ENCODE data around the gene ZNF644.
"Not testable (repeated sequence)": the region's sequence is repeated elsewhere in the genome, so short reads cannot be mapped to it uniquely, and the experiment has no call there.

Gene ZNF644

DNA sequence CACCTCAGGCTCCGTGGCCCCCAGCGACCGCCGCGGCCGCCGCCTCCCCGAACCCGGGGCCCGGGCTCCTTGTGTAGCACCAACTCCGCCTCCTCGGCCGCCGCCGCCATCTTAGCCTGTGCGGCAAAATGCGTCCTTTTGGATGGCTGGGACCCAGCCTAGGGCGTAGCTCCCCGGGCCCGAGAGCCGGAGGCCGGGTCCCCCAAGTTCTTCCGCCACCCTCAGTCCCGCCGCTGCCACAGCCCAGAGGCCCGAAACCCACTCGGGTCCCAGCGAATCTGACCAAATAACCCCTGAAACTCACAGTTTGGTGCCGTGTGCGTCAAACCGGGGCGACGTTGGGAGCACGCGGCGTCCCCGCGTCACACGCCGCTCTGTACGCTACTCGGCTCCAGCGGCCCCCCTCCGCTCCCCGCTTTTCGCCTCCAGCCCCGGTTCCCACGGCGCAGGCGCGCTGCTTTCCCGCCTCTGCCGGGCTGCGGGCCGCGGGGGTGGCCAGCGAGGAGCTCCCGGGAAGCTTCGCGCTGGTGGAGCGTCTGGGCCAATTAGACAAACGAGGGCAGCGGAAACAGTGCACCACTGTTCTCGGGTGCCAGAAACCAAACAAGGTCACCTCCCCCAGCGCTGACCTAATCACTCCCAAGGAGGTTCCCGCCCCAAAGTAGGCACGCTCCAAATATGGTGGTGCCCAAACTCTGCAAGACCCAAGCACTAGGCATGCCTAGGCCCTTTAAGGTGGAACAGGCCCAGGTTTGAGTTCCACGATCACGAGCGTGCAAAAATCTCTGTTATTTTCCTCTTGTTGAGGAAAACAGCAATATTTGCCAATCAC, at the start of gene ZNF644:
Gene ZNF644 (minus strand): TSS at position 350 of the 832 bp plus-strand sequence. CDS start 39,682 bp downstream, outside the sequence.
- DNase-seq = peak; percentile 73

DNA sequence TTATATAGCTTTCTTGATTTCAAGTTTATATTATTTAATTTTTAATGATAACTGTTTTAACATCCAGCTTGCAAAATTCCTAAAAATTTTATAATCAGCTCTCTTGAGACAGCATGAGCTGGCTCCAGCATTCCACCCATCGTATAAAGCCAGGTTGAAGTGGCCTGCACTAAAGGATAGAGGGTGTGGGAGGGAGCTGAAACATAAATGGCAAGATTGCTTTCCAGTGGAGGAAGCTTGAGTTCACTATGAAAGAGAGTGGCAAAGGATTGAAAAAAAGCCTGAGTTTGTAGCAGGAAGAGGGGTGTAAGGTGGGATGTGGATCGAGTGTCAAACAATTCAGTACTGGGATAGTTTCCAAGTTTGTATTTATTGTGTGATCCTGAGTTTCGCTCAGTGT, 48.5 kb upstream of the ZNF644 start:
- no peak for DNase-seq

DNA sequence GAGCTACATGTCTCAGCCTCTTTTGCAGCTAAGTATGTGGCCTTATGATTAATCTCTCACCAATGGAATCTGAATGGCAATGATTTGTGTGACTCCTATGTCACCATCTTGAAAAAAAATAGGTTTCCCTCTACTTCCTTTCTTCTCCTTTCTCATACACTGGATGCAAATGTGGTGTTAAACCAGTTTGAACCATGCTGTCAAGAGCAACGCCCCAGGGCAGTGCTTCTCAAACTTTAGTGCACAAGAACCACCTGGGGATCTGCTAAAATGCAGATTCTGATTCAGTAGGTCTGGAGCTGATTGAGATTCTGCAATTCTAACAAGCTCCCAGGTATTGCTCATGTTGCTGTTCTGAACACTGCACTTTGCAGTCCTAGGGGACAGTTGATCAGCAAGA, 44.7 kb upstream of the ZNF644 start:
- no peak for DNase-seq

DNA sequence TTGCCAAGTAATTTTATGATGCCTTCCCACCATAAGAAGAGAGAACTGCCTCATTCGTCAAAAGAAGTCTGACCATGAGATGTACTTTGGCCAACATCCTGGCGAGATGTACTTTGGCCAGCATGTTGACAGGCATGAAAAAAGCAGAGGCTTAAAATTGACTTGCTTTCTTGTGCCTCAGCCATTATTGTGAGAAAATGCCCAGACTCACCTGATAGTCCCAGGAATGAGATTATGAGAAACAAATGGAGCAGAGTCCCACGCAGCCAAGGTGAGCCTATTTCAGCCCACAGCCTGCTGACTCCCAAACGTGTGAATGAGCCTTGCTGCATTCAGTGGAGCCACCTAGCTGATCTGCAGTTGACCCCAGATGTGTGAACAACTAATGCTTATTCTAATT, 43.5 kb upstream of the ZNF644 start:
- DNase-seq = no peak

DNA sequence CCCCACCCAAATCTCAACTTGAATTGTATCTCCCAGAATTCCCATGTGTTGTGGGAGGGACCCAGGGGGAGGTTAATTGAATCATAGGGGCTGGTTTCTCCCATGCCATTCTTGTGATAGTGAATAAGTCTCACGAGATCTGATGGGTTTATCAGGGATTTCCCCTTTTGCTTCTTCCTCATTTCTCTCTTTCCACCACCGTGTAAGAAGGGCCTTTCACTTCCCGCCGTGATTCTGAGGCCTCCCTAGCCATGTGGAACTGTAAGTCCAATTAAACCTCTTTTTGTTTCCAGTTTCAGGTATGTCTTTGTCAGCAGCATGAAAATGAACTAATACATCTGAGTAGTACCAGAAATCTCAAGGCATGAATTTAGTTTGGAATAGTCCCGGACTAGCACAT, 41.6 kb upstream of the ZNF644 start:
- DNase-seq = not testable (repeated sequence)

DNA sequence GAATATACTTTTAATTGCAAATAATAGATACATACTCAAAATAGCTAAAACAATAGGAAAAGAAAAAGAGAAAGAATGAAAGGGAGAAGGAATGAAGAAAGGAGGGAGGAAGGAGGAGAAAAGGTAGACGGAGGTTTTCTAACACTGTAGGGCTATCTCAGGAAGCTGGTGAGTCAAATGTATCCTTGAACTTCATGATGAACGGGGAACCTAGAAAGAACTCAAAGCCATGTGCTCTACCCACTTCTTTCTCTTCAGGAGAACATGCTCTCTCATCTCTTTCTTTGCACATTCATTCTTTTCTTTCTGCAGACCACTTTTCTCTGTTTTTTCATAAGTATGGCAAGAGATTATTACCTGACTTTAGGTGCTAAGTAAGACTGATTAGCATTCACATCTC, 37.3 kb upstream of the ZNF644 start:
- DNase-seq = no peak

DNA sequence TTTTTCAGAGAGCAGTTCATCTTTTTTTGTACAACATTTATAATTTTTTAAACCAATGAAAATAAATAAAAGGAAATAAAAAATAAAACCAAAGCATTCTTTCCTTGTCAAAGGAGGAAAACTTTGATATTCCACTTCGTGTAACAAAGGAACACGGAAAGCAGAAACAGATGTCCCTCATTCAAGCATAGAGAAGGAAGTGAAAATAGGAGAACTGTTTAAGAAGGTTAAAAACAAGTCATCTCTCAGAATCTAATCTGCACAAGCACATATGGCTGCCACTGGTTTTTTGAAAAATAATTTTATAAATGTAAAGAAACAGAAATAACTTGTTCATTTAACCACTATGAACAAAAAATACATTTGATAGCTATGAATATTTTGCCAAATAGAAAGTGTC, 35.9 kb upstream of the ZNF644 start:
- DNase-seq = no peak

DNA sequence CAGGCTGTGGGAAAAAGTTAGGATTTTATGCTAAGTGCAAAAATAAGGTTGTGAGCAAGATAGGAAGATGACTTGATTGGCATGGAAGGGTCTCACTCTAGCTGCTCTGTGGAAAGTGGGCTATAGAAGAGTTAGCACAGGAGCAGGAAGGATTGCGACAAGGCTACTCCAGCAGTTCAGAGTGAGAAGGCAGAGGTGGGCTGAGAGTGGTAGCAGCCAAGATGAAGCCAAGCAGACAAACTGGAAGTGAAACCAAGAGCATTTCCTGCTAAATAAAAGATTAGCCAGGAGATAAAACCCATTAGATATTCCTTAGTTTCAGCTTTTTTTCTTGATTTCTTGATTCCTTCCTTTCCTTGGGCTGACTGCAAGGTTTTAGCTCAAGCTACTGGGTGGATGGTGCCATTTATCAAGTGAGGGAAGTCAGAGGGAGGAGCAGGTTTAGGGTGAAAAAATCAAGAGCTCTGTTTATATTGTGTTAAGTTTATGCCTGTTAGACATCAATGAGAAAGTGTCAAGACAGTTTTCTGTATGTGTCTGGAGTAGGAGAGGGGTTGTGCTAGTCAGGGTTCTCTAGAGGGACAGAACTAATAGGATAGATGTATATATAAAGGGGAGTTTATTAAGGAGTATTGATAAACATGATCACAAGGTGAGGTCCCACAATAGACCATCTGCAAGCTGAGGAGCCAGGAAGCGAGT, 33.1 kb upstream of the ZNF644 start:
- DNase-seq = no peak

DNA sequence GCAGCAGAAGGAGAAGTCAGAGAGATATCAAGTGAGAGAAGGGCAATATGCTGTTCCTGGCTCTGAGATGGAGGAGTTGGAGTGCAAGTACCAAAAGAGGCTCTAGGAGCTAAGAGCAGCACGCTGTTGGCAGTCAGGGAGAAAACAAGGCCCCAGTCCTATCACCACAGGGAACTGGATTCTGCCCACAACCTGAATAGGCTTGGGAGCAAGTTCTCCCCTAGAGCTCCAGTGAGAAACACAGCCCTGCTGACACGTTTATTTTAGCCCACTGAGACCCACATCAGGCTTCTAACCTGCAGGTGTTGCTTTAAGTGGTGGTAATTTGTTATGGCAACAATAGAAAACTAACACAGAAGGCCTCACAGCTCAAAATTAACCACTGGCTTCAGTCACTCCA, 31.8 kb upstream of the ZNF644 start:
- no peak for DNase-seq

DNA sequence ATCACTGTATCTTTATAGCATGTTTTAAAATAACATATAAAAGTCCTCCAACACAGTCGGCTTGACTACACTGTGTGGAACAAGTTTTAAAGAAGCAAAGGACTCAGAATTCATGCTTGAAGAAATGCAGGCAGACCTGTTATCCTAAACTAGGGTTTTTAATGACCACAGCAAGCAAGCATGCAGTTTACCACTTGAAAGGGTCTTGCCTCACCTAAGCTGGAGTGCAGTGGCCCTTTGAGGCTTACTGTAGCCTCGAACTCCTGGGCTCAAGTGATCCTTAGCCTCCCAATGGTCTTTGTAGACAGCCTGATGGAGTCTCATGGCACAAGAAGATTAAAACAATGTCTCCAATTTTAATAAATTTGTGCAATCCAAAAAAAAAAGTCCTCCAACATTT, 27.7 kb upstream of the ZNF644 start:
- DNase-seq = not testable (repeated sequence)

DNA sequence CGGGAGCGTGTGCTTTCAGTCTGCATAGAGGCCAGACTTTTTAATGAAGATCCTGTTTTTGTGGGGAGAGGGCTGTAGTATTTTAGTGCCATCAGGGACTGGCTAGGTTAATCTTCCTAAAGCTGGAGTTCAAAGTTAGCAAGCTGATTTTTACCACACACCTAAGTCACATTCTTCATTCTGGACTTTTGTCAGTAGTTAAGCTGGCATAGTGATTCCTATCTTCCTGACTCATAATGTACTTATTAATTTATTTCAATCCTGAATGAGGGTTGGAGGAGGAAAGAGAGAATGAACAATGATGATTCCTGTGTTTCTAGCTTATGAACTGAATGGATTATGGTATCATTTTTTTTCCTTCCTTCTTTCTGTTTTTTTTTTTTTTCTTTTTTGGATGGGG, 24.9 kb upstream of the ZNF644 start:
- DNase-seq = no peak

DNA sequence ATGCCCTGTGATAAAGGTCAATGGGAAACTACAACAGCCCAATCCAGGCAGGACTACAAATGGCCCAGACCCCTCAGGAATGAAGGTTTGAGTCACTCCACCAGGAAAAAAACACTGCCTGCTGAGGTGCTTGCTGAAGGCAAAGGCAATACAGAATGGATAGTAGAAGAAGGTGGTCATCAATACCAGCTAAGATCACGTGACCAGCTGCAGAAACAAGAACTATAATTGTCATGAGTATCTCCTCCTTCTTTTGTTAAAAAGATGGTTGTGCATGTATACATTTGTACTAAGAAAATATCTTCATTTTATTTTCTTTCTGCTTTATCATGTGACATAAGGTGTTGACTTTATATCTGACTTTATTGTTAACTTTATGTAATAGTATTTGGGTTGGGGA, 23.4 kb upstream of the ZNF644 start:
- DNase-seq = no peak

DNA sequence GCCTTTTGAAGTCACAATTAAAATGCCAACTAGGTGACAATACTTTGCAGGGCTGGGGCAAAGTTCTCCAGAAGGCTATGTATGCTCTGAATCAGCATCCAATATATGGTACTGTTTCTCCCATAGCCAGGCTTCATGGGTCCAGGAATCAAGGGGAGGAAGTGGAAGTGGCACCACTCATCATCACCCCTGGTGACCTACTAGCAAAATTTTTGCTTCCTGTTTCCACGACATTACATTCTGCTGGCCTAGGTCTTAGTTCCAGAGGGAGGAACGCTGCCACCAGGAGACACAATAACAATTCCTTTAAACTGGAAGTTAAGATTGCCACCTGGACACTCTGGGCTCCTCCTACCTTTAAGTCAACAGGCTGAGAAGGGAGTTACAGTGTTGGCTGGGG, 22.9 kb upstream of the ZNF644 start:
- DNase-seq = not testable (repeated sequence)

DNA sequence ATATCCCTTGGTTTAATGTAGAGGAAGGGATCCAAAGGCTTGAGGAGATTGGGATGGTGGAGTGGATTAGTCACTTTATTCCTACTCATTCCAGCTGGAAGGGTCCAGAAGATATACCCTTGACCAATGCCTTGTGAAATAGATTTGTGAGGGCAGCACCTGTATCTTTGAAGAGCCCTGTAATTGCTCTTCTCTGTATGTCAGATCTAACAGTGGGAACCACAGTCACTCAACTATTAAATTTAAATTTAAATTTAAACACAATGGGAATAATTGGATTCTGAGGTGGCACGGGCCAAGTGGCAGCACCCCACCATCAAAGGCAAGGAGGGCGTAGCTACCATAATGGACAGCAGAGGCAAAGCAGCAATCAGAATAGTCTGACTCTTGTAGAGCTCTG, 20.5 kb upstream of the ZNF644 start:
- not testable (repeated sequence) for DNase-seq

DNA sequence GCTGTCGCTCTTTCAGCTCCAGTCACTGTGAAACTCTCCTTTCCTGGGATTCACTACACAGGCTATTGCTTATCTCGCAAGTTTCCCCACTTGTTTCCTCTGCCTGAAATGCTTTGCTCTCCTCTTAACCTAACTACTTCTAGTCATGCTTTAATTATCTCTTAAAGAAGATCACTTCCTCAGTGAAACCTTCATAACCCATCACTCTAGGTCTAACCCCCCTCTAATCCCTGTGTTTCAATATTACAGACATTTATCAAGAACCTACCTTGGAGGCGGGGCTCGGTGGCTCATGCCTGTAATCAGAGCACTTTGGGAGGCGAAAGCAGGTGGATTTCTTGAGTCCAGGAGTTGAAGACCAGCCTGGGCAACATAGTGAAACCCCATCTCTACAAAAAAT, 16.7 kb upstream of the ZNF644 start:
- no peak for DNase-seq

DNA sequence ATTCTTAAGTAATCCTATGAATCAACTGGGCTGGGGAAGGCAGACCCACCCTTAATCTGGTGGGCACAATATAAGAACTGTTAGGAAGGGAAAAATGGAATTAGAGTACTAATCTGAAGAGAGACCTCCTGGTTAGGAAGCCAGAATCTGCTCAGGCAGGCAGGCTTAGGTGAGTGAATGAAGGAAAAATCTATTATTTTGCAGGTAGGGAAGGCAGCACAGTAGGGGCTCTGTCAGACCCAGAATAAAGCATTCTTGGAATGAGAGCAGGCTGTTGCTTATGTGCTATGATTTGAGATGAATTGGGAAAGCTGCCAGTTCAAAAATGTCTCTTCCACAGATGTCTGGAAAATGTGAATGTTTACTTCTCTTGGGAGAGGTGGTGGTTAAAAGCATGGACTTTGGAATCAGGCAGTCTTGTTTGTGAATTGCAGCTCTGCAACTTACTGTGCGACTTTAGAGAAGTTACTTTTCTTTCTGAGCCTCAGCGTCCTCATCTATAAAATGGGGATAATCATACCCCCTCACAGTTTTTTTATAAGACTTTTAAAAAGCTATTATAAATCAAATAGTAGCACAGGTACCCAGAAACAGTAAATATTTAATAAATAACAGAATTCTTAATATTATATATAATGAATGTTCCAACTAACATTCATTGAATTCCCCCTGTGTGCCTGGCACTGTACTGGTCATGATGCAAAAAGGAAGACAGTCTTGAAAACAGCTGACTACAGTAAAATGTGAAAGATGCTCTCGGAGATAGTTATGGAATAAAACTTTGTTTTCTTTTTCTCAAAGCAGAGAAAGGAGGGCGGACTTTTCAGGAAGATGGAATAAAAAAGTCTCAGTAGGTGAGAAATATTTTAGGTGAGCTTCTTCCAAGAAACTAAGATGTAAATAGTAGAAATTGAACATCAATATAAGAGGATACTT, 15.3 kb upstream of the ZNF644 start:
- no peak for DNase-seq

DNA sequence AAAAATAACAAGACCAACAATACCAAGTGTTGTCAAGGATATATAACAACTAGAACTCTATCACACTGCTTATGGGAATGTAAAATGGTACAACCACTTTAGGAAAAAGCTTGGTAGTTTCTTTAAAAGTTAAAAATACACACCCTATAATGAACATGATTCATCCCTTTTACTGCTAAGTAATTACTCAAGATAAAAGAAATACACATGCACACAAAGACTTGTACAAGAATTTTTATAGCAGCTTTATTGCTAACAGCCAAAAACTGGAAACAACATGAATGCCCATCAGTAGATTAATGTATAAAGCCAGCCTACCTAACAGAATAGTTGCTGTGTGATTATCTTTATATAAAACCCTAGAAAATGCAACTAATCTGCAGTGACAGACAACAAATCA, 10.5 kb upstream of the ZNF644 start:
- no peak for DNase-seq

DNA sequence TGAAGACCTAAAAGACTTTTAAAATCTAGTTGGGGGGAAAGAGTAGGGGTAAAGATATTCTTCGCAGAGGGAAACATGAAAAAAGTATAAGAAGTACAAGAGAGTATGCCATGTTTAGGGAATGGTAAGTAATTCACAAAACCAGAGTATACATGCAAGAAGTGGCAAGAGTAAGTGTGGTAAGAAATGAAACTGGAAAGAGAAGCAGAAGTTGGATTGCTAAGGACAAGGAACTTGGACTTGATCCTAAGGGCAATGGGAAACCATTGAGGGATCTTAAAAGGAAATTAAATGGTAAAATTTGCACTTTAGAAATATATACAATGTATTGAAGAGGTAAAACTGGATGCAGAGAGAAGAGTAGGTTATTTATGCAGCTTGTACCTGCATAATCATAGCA, 9.2 kb upstream of the ZNF644 start:
- no peak for DNase-seq

DNA sequence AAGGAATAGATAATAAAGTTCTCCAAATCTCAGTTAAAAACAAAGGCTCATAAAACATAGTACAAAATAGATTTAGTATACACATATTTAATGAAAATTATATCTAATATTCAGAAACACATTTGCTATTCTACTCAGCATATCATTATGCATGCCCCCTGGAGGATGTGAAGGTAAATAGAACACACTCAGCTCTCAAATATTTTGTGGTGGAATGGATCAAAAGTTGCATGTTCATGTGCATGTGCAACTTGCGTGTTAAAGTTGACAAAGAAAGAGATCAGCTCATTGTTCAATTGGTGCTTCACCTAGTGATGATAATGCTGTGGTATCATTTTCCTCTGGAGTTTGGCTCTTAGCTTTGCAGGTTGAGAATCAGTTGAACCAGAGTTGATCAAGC, 4.9 kb upstream of the ZNF644 start:
- DNase-seq = no peak

DNA sequence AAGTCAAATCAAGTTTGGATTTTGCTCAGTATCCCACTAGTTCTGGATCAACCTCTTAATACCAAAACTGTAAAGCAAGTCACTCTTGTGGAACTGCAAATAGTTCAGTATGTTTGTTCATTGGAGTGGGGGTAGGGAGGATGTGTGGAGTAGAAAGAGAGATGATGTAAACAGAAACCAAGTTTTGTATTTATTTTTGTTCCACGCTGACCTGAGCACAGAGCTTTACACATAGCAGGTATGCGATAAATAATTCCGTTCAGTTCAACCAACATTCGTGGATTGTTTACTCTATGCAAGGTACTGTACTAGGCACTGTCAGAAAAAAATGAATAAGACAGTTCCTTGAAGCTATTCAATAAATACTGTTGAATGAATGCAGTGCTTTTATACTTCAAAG, 4.5 kb upstream of the ZNF644 start:
- DNase-seq = no peak

DNA sequence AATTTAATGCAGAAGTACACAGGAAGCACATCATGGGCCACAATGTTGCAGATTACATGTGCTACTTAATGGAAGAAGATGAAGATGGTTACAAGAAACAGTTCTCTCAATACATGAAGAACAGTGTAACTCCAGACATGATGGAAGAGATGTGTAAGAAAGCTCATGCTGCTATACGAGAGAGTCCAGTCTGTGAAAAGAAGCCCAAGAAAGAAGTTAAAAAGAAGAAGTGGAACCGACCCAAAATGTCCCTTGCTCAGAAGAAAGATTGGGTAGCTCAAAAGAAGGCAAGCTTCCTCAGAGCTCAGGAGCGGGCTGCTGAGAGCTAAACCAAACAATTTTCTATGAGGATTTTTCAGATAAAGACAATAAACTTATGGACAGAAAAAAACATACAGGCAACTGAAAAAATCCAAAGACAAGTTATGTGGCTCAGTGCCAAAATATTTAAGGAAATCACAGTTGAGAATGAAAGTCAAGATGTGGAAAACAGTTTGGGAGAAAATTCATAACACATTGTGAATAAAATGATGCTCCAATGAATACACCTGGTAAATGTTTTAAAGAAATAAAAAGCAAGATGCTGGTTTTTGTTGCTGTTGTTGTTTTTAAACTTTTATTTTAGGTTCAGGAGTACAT, 2.8 kb upstream of the ZNF644 start:
- DNase-seq = no peak

DNA sequence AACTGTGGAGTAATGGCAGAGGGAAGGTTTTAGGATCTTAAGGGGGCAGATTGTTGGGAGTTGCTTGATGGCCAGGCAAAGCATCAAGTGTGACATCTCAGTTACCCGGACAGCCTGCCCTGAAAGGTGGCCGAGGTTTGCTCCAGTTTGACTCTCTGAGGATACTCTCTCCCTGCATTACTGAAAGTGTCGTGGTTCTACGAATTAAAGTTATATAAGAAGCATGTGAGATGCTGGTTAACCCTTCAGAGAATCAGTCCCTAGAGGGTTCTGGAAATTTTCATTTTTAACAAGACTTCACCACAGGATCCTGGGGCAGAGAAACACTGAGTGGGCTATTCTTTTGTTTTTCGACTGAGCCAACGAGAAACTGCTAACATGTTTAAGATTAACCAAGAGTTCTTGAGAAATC, 689 bp upstream of the ZNF644 start:
- DNase-seq = no peak

Data from NCI-H1694 (cell line).